ENCODE measurements around the gene NEGR1.

GRCh38 chr1:72051538-72051937 is 230.8 kb downstream of the NEGR1 start:
- TF ChIP-seq CTCF (IDR thresholded peaks at IDR 0.05; ENCODE audit: low read depth, low read length) (no peak), MYC (IDR thresholded peaks at IDR 0.05; ENCODE audit: low read depth, low read length) (no peak)

Measured in NB4 (cell line).